Measurements from ENCODE around the gene PRRC2C. TPM values are rescaled to one million over a fixed set of nuclear protein-coding genes. Genes with fewer than 3 reads are reported as not detected.

PRRC2C gene
- total RNA-seq, 1 experiment from 2014 or later = 199 TPM

- Histone ChIP-seq H3K9me3 (ENCODE audit: low read length) (no peaks in the 10 kb centered on the region), H3K79me2 (ENCODE audit: low read length) (peaks cover 81% of the 10 kb centered on the region), H2AFZ (ENCODE audit: low read length) (no peak overlapping the region), H3K27me3 (ENCODE audit: low read length) (no peaks in the 10 kb centered on the region), H3K4me2 (ENCODE audit: low read length) (peak overlapping the region; percentile 85), H3K27ac (ENCODE audit: low read length) (no peak overlapping the region), H3K4me3 (ENCODE audit: low read length) (peak overlapping the region; percentile 82), H3K4me1 (ENCODE audit: insufficient read depth, low read length) (peaks cover 33% of the 10 kb centered on the region), H3K9me2 (replicated peaks; ENCODE audit: low read length) (no peaks in the 10 kb centered on the region), H4K20me1 (ENCODE audit: low read length) (peaks cover 64% of the 10 kb centered on the region), H3K9ac (ENCODE audit: low read length) (no peak overlapping the region), H3K36me3 (ENCODE audit: low read depth, low read length) (peaks cover 31% of the 10 kb centered on the region), H3F3A (ENCODE audit: low read length, unreplicated experiment) (no peaks in the 10 kb centered on the region)
- intact Hi-C loops (cut with micrococcal nuclease) = loop anchor here (5.0 kb wide), 4 partner anchors 44 to 294 kb away; partner anchors contain the start of genes FMO1 and METTL13
- ChIA-PET CTCF (no interaction called here), POLR2A (ENCODE audit: unreplicated experiment) (no interaction called here)
- TF ChIP-seq CTCF (conservative IDR thresholded peaks at IDR 0.05; ENCODE audit: low read depth, low read length) = no peak
- TF ChIP-seq EZH2phosphoT487 (IDR thresholded peaks at IDR 0.05; ENCODE audit: borderline replicate concordance, low read length) = no peak
- no peak for TF ChIP-seq EZH2 (IDR thresholded peaks at IDR 0.05; ENCODE audit: low read length, unreplicated experiment)
- DNase-seq = peak; percentile 34
- BruUV-seq (replicated peaks) = no TSS peak
- no peak for ATAC-seq
Observed at GRCh38 chr1:171488190-171488929, 3.0 kb downstream of the PRRC2C start.

- TF ChIP-seq EZH2phosphoT487 (IDR thresholded peaks at IDR 0.05; ENCODE audit: borderline replicate concordance, low read length) (no peak), CTCF (conservative IDR thresholded peaks at IDR 0.05; ENCODE audit: low read depth, low read length) (no peak), EZH2 (IDR thresholded peaks at IDR 0.05; ENCODE audit: low read length, unreplicated experiment) (no peak)
- Histone ChIP-seq H3K79me2 (ENCODE audit: low read length) (peaks cover 100% of the 10 kb centered on the region), H3K27me3 (ENCODE audit: low read length) (no peaks in the 10 kb centered on the region), H3K9me3 (ENCODE audit: low read length) (no peaks in the 10 kb centered on the region), H2AFZ (ENCODE audit: low read length) (no peak overlapping the region), H4K20me1 (ENCODE audit: low read length) (peaks cover 90% of the 10 kb centered on the region), H3K36me3 (ENCODE audit: low read depth, low read length) (peaks cover 37% of the 10 kb centered on the region), H3F3A (ENCODE audit: low read length, unreplicated experiment) (no peaks in the 10 kb centered on the region), H3K9ac (ENCODE audit: low read length) (no peak overlapping the region), H3K9me2 (replicated peaks; ENCODE audit: low read length) (no peaks in the 10 kb centered on the region), H3K4me2 (ENCODE audit: low read length) (no peak overlapping the region), H3K4me3 (ENCODE audit: low read length) (no peak overlapping the region), H3K4me1 (ENCODE audit: insufficient read depth, low read length) (peaks cover under 1% of the 10 kb centered on the region; the same call in 1 of the 2 replicates), H3K27ac (ENCODE audit: low read length) (no peak overlapping the region)
- intact Hi-C loops (cut with micrococcal nuclease) = no loop called here
- DNase-seq = no peak
- no TSS peak for BruUV-seq (replicated peaks)
- ATAC-seq = no peak
- ChIA-PET CTCF (interaction anchor here (1.0 to 1.3 kb wide), 2 partner anchors 9 to 63 kb away, joined by 4 to 7 read pairs; partner anchors contain the start of gene PRRC2C), POLR2A (ENCODE audit: unreplicated experiment) (interaction anchor here (0.5 to 0.6 kb wide), 2 partner anchors 9 to 13 kb away, joined by 3 to 8 read pairs; no protein-coding TSS in a partner anchor)
Observed at GRCh38 chr1:171494076-171494475, 8.7 kb downstream of the PRRC2C start.

- Histone ChIP-seq H3K4me3 (ENCODE audit: low read length) (no peak overlapping the region), H3K36me3 (ENCODE audit: low read depth, low read length) (peaks cover 38% of the 10 kb centered on the region), H3K9me2 (replicated peaks; ENCODE audit: low read length) (no peaks in the 10 kb centered on the region), H3K9ac (ENCODE audit: low read length) (no peak overlapping the region), H3K79me2 (ENCODE audit: low read length) (peaks cover 100% of the 10 kb centered on the region), H3F3A (ENCODE audit: low read length, unreplicated experiment) (no peaks in the 10 kb centered on the region), H2AFZ (ENCODE audit: low read length) (no peak overlapping the region), H3K4me1 (ENCODE audit: insufficient read depth, low read length) (no peaks in the 10 kb centered on the region), H3K27me3 (ENCODE audit: low read length) (no peaks in the 10 kb centered on the region), H3K9me3 (ENCODE audit: low read length) (no peaks in the 10 kb centered on the region), H4K20me1 (ENCODE audit: low read length) (peaks cover 91% of the 10 kb centered on the region), H3K4me2 (ENCODE audit: low read length) (no peak overlapping the region), H3K27ac (ENCODE audit: low read length) (no peak overlapping the region)
- ATAC-seq = peak; percentile 64
- CTCF ChIA-PET = interaction anchor here (1.3 kb wide), 1 partner anchor 10 kb away, joined by 4 read pairs; the partner anchor contains the start of gene PRRC2C
- TF ChIP-seq CTCF (conservative IDR thresholded peaks at IDR 0.05; ENCODE audit: low read depth, low read length) (no peak), EZH2phosphoT487 (IDR thresholded peaks at IDR 0.05; ENCODE audit: borderline replicate concordance, low read length) (no peak), EZH2 (IDR thresholded peaks at IDR 0.05; ENCODE audit: low read length, unreplicated experiment) (no peak)
- BruUV-seq (replicated peaks) = no TSS peak
- intact Hi-C loops (cut with micrococcal nuclease) = no loop called here
- POLR2A ChIA-PET (ENCODE audit: unreplicated experiment) = no interaction called here
- no peak for DNase-seq
Observed at GRCh38 chr1:171495444-171495843, 10.1 kb downstream of the PRRC2C start.

Measured in PC-3 (cell line).